DMS53 (cell line): ENCODE data around the gene SPG7.
A peak's percentile ranks its signal among the peaks of the same experiment; 100 is the strongest.
"Not testable (repeated sequence)": the region's sequence is repeated elsewhere in the genome, so short reads cannot be mapped to it uniquely, and the experiment has no call there.

Source experiments
- DNase-seq: peaks from one replicate; lab custom pipeline; 2025; lab: John Stamatoyannopoulos, UW

Gene SPG7

DNA sequence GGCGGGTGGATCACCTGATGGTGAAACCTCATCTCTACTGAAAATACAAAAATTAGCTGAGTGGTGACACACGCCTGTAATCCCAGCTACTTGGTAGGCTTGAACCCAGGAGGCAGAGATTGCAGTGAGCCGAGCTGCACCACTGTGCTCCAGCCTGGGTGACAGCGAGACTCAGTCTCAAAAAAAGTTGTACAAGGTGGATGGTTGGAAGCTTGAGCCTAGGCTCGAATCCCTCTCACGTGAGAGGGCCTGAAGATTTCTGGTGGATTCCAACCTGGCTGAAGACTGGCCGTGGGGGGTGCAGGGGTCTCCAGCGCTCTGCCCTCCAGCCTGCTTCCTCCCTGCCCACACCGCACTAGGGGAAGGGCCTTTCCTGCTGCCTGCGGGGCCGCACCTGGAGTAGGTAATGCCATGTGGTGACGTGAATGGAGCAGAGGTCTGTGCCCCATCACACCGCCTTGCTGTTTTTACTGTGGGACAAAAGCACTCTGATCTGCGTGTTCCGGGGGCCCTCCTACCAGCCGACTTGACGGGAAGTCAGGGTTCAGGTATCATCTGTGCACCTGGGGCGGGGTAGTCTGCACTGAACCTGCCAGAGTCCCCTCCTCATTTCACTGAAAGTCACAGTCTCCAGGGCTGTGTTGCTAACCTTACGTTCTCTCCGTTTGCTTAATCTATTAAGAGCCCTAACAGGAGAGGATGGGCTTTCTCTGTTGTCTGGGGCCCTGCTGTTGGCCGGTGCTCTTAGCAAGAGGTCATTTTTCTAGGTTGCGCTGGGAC lies 56.5 kb downstream of the SPG7 start:
- peak; percentile 78 for DNase-seq

DNA sequence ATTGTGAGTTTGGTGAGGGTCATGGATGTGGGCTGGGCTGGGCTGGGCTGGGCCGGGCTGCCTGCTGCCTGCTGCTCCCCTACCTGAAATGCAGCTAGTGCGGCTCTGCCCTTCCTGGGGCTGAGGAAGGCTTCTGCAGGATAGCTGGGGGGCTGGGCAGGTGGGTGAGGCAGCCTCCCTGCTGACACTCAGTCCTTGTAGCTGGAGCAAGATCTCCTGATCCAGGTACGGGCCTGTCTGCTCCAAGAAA lies 57.0 kb downstream of the SPG7 start:
- peak; percentile 78 for DNase-seq

DNA sequence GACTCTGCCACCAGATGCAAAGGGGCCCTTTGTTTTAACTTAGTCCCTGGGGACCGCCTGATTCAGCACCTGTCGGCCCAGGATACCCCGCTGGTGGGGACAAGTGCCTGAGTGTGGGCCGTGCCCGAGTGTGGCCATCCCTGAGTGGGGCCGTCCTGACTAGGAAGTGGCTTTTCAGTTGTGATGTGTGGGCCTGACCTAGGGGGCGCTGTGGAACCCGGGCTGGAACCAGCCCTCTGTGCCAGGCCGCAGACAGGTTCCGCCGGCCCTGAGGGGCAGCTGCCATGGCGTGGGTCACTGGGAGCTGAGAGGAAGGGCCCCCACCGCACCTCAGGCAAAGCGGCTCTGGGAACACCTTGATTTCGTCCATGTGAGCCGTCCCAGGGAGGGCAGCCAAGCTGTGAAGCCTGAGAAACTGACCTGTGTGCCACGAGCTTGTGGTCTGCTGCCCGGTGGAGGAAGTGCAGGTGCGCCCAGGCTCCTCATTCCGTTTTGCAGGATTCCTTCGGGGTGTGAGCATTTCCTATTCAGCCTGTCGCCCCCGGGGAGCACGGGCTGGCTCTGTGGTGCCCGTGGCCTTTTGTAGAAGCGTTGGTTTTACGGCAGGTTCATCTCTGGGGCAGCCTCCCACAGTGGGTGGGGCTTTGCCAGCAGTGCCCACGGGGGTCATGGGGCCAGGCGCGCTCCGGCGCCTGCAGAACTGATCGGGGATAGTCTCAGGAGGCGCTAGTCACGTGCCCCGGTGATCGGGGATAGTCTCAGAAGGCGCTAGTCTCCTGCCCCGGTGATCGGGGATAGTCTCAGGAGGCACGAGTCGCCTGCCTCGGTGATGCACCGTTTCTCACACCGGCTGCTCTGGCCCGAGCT lies 57.5 kb downstream of the SPG7 start:
- peak; percentile 79 for DNase-seq

DNA sequence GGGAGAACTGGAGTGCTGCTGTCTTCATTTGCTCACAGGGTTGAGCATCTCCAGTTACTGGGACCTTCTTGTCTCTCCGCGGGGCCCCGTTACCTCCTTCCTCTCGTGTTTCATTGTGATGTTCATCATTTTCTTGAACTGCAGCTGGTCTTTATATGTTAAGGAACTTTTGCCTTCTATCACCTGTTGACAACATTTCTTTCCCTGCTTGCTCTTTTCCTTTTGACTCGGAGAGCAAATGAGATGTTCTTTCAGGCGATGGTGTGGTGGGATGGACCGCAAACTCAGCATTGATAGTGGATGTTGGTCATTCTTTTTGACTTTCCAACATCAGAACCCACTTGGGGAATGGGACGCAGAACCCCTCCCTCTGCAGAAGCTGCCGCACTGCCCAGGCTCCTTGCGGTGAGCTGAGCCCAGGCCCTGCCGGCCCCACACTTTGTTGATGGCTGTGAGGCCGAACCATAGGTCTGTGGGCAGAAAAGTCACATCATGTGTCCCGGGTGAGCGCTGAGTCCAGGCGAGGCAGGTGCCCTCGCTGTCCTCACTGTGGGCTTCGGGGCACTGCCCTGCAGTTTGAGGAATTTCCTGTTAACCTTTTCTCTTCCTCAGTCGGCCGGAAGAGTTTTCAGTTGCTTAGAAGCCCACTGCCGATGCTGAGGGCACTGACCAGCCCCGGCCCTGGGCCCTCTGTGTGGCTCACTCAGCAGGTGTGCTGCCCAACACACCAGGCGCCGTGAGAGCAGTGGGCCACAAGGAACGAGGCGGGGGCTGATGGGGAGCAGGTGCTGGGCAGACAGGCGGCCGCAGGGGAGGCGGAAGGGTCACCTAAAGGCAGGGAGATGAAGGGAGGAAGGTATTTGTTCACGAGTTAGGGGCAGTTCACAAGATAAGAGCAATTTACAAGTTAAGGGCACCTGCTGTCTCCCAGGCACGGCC lies 59.7 kb downstream of the SPG7 start:
- DNase-seq, result no peak

DNA sequence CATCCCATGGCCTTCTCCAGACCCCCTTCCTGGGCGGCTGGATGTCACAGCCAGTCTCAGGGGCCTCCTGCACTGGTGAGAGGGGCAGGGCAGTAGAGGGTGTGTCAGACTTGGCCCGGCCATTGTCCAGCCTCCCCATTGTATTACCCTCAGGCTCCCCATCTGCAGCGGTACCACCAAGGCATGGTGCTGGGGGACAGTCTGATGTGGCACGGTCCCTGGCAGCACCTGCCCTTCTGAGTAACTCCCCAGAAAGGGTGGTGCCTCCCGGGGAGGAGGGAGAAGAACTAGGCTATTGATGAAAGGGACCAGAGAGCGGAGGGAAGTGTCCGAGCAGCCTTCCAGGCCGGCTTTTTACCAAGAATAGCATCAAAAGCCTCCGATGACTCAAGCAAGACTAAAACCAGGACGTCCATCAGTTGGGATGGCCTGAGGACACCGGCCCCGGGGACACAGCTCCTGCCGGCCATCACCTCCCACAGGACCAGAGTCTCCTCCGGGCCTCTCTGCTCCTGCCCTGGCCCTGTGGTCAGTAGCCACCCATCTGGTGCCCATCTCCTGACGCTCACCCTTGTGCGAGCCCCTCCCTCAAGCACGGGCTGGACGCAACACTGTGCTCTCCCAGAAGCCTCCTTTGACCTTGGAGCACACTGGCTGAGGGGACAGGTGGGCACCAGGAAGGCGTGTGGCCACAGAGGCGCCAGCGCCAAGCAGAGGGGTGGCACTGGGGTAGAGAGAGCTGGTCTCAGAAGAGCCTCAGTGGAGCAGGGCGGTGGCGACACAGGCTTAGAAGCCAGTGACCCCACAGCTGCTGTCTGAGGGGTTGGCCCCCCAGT lies 61.5 kb downstream of the SPG7 start:
- DNase-seq, result no peak

DNA sequence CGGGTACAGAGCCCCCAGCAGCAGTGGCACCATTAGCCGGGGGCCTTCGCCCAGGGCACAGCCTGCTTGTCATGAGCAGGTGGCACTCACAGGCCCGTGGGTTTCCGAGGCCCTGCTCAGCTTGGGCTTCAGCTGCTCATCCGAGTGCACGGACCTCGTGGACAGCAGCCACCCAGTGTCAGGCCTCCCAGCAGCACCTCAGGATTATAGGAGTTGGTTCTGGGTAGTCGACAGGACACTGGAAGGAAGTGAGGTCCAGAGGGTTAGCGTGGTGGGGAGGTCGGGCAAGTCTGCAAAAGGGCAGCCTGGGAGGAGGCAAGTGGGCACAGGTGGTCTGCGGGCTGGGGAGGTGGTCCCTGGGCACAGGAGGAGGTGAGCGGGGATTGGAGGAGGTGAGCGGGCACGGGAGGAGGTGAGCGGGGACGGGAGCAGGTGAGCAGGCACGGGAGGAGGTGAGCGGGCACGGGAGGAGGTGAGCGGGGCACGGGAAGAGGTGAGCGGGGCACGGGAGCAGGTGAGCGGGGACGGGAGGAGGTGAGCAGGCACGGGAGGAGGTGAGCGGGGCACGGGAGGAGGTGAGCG lies 62.2 kb downstream of the SPG7 start:
- no peak for DNase-seq

DNA sequence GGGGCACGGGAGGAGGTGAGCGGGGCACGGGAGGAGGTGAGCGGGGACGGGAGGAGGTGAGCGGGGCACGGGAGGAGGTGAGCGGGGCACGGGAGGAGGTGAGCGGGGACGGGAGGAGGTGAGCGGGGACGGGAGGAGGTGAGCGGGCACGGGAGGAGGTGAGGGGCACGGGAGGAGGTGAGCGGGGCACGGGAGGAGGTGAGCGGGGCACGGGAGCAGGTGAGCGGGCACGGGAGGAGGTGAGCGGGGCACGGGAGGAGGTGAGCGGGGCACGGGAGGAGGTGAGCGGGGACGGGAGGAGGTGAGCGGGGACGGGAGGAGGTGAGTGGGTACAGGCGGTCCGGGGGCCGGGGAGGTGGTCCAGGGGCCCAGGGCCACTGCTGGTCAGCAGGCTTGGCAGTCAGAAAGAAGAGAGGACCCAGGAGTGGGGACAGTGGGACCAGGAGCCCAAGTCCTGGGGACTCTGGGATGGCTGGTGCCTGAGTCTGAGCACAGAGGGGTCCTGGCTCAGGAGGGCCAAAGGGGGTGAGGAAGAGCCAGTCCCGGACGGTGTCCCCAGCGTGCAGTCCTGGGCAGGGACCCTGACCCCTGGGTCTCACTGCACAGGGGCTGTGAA lies 62.9 kb downstream of the SPG7 start:
- DNase-seq, result not testable (repeated sequence)

DNA sequence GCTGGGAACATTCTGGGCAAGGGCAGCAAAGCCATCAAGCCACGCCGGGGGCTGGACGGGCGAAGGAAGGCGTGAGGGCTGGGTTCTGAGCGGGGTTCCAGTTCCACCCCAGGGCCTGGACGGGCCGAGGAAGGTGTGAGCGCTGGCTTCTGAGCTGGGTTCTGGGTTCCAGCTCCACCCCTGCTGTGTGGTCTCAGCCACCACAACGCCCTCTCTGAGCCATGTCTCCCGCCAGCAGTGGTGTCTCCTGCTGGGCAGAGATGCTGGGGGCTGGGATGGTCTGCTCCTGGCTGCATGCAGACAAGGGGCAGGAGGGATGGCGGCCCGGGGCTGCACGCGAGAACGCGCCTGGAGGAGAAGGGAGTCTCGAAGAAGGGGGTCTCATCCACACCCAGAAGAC lies 63.4 kb downstream of the SPG7 start:
- no peak for DNase-seq

DNA sequence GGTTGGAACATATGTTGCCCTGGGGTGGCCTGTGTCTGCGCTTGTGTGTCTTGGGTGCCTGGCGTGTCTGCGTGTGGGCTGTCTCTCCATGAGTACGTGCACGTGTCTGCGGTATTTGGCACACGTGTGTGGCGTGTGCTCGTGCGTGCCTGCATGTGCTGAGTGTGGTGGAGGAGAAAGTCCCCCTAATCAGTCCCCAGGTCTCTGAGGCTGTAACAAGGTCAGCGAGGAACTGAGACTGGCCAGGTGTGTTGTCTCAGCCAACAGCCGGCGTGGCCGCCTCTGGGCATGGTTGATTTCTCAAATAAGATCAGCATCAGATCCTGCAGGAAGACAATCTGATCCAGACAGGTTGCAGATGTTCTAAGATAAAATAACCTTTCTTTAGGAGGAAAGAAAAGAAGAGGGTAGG lies 63.9 kb downstream of the SPG7 start:
- DNase-seq, result peak; percentile 29

DNA sequence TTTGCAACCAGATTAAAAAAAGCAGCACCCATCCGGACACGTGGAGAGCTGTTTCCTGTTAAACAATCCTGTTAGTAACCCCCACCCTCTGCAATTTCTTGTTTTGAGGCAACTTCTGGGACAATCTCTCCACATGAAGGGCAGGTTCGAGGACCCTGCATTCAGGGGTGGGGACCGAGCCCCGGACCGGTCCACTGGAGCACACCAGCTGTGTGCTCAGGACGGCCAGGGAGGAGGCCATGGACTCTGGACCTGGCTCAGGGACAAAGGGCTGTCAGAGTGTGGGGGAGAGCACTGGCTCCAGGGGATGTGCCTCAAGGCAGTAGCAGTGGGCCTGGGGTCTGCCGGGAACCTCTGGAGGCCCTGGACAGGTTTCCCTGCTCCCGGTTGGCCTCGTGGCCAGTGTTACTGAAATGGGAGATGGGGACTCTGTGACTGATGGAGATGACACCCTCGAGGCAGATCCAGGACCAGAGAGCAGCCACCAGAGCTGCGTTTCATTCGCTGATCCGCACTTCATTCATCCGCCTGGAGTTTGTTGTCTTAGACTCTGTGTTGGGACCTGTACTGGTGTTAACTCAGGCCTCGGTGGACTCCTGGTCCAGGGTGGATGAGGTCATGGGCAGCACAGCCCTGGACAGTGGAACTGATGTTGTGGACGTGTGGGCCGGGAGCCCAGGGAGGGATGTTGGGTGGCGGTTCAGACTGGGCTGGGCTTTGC lies 64.4 kb downstream of the SPG7 start:
- DNase-seq, result no peak

DNA sequence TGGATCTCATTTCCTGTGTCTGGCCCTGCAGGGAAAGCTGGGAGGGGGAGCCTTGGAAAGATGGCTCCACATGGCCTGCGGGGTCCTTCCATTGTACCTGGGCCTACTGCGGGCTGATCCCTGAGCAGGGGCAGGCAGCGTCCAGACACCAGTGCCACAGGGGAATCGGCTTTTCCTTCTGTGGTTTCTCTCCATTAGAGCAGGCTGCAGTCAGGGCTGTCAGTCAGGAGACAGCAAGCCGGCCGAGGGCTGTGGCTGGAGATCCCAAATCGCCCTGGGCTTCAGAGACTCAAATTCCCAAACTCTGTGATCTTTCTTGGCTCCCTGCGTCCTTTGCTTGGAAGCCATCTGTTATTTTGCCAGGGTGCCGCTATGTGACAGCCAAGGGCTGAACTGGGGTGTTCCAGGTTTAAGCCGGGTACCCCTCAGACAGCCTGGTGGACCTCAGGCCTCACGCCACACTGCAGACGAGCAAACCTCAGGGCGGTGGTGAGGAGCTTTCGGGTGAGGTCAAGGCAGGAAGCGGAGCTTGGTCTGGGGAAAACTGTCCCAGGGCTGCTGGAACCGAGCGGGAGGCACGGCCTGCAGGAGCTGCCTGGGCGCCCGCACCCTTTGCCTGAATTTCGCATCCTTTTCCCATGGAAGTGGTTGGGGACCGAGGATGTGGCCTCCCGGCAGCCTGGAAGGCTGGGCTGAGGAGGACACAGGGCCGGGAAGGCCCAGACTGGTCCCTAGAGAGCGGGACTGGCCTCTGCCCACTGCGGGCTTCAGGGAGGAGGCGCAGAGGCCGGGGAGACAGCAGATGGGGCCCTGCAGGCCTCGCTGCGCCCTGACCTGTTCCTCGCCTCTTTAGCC lies 65.8 kb downstream of the SPG7 start:
- no peak for DNase-seq

DNA sequence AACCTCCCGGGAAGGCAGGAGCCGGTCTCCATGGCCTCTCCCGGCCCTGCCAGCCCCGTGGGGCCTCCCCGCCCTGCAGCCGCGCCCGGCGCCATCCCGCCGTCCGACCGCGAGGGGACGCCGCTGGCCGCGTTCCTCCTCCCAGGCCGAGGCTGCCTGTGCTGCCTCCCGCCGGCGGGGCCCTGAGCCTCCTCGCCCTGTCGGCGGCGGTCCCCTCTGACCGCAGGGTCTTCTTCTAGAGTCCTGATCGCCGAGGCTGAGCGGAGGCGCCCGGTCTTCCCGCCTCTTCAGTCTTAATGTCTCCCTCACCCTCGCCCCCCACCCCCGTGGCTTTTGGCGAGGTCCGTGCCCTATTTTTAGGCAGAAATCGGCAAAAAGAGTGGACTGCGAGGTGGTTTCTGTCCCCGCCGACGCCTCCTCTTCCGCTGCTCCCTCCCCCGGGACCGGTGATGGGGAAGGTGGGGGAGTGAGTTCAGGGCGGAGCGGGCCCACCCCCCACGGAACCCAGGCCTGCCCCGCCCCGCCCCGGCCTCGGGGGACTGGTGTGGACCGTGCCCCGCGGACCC lies 66.6 kb downstream of the SPG7 start:
- peak; percentile 84 for DNase-seq

DNA sequence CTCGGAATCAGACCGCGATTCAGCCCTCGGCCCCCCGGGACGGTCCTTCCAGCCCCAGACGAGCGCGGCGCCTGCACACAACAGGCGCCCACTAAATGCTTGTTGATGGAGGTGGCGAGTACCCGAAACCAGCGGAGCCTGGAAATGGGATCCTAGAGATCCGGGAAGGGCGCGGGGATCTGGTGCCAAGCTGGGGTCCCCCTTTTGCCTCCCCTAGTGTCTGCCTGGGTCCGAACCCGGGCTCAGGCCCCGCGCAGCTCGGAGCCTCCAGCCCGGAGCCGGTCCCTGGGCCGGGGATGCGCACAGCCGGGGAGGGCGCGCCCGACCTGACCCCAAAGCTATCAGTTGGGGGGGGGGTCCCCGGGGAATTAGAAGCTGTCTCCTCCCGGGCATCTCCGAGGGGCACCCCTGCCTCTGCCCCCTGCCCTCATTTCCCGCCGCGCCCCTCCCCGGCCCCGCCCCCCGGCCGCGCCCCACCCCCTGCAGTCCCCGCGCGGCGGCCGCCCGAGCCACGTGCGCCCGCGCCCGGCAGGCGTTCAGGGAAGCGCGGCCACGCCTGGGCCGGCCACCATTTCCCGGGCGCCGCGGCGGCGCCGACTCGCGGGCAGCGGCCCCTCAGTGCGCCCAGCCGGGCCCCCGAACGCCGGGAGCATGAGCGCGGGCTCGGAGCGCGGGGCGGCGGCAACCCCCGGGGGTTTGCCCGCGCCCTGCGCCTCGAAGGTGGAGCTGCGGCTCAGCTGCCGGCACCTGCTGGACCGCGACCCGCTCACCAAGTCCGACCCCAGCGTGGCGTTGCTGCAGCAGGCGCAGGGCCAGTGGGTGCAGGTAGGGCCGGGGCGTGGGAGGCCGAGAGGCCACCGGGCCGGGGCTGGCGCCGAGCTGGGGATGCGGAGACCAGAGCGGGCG lies 67.3 kb downstream of the SPG7 start, which contains the start of gene CPNE7:
CPNE7 (plus strand) TSS at position 512 of the 906 bp plus-strand sequence; CDS start at position 652, 140 bp downstream.
- peak; percentile 46 for DNase-seq

DNA sequence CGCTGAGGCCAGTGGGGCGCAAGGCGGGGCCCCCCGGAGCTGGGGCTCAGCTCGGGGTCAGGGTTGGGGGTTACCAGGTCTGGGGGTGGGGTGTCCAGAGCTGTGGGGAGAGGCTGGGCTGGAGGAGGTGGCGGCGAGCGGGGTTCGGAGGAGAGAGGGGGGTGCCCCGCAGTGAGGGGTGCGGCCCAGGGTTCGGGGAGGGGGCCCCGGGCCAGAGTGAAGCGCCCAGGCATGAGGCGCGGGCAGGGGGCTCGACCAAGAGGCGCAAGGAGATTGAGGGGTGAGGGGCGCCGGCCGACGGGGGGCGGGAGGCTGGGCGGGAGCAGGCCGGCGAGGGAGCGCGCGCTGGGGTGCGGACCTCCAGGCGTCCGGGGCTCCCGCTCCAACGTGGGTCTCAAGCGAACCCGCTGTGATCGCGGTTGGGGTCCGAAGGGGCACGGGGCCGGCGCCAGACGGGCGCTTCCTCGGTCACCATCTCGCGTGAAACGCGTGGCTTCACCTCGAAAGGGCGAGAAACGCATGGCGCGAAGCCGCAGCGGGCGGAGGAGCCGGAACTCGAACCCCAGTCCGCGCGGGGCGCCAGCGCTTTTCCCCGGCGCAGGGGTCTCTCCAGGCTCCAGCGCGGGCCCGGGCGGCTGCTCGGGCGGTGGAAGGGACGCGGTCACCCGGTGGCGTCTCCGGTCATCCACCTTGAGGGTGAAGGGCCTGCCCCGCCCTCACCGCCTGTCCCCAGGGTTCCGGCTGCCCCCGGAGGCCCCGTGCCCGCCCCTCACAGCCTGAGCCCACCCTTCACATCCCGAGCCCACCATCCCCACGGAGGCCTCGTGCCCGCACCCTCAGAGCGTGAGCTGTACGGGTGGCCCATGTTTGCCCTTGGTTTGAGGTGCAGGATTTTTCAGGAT lies 68.2 kb downstream of the SPG7 start:
- no peak for DNase-seq

DNA sequence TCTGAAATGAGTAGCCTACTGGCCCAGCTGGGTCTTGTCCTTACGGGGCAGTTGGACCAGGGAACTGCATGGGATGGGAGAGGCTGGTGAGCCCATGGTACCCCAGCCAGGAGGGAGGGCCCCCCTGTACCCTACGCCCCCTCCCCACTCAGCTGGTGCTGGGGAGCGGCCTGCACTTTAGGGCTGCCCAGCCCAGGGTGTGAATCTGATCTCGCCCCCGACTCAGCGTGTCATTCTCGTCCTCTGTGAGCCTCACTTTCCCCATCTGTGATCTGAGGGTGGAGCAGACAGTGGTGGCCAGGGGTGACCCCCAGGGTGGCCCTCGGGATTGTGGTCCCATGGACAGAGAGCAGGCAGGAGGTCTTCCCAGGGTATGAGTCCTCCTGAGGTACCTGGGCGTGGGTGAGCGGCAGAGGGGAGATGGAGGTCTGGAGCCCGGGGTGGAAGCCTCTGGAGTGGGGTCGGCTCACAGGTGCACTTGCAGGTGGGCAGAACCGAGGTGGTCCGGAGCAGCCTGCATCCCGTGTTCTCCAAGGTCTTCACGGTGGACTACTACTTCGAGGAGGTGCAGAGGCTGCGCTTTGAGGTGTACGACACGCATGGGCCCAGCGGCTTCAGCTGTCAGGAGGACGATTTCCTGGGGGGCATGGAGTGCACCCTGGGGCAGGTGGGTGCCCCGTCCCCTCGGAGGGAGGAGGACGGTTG lies 69.0 kb downstream of the SPG7 start:
- DNase-seq, result no peak

DNA sequence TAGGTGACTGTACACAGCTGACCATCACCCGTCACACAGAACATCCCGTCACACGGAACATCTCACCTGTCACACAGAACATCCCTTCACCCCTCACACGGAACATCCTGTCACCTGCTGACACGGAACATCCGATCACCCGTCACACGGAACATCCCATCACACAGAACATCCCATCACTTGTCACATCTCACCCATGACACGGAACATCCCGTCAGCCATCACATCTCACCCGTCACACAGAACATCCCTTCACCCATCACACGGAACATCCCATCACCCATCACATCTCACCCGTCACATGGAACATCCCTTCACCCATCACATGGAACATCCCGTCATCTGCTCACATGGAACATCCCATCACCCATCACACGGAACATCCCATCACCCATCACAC lies 71.1 kb downstream of the SPG7 start:
- no peak for DNase-seq
